ENCODE measurements around the gene KIF21A.

DNA sequence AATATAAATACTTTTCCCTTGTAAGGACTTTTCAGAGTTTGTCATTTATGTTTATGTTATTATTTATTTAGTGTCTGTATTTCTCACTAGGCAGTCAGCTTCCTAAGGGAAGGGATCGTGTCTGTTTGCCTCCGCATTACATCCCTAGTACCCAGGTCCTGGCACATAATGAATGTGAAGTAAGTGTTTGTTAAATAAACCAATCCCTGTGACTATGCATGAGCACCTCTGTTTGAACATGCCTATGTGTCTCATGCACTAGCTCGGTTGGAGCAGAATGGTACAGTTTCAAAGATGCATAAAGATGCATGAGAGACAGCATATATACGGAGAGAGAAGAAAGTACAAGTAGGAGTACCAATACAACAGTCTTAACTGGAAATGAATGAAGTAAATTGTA is 99.3 kb downstream of the KIF21A start:
- no peak for TF ChIP-seq SP1 (IDR thresholded peaks at IDR 0.05; ENCODE audit: low read depth)
- no peak for TF ChIP-seq EZH2 (IDR thresholded peaks at IDR 0.05)
- TF ChIP-seq POLR2A (IDR thresholded peaks at IDR 0.05; ENCODE audit: borderline replicate concordance, extremely low read depth, insufficient read depth, insufficient read length): no peak
- TF ChIP-seq, protein P1, sequence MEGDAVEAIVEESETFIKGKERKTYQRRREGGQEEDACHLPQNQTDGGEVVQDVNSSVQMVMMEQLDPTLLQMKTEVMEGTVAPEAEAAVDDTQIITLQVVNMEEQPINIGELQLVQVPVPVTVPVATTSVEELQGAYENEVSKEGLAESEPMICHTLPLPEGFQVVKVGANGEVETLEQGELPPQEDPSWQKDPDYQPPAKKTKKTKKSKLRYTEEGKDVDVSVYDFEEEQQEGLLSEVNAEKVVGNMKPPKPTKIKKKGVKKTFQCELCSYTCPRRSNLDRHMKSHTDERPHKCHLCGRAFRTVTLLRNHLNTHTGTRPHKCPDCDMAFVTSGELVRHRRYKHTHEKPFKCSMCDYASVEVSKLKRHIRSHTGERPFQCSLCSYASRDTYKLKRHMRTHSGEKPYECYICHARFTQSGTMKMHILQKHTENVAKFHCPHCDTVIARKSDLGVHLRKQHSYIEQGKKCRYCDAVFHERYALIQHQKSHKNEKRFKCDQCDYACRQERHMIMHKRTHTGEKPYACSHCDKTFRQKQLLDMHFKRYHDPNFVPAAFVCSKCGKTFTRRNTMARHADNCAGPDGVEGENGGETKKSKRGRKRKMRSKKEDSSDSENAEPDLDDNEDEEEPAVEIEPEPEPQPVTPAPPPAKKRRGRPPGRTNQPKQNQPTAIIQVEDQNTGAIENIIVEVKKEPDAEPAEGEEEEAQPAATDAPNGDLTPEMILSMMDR (IDR thresholded peaks at IDR 0.05 in 2 of 3, conservative IDR thresholded peaks at IDR 0.05 in 1 of 3; ENCODE audit: borderline replicate concordance in 1 of 3, insufficient read depth in 1 of 3, low read depth in 2 of 3, low read length in 2 of 3): no peak
- TF ChIP-seq EZH2phosphoT487 (IDR thresholded peaks at IDR 0.05; ENCODE audit: borderline replicate concordance): no peak
- TF ChIP-seq CEBPB (IDR thresholded peaks at IDR 0.05; ENCODE audit: low read depth): no peak
- TF ChIP-seq, protein P2, sequence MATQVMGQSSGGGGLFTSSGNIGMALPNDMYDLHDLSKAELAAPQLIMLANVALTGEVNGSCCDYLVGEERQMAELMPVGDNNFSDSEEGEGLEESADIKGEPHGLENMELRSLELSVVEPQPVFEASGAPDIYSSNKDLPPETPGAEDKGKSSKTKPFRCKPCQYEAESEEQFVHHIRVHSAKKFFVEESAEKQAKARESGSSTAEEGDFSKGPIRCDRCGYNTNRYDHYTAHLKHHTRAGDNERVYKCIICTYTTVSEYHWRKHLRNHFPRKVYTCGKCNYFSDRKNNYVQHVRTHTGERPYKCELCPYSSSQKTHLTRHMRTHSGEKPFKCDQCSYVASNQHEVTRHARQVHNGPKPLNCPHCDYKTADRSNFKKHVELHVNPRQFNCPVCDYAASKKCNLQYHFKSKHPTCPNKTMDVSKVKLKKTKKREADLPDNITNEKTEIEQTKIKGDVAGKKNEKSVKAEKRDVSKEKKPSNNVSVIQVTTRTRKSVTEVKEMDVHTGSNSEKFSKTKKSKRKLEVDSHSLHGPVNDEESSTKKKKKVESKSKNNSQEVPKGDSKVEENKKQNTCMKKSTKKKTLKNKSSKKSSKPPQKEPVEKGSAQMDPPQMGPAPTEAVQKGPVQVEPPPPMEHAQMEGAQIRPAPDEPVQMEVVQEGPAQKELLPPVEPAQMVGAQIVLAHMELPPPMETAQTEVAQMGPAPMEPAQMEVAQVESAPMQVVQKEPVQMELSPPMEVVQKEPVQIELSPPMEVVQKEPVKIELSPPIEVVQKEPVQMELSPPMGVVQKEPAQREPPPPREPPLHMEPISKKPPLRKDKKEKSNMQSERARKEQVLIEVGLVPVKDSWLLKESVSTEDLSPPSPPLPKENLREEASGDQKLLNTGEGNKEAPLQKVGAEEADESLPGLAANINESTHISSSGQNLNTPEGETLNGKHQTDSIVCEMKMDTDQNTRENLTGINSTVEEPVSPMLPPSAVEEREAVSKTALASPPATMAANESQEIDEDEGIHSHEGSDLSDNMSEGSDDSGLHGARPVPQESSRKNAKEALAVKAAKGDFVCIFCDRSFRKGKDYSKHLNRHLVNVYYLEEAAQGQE (IDR thresholded peaks at IDR 0.05; ENCODE audit: low read depth): no peak
- TF ChIP-seq, protein P3, sequence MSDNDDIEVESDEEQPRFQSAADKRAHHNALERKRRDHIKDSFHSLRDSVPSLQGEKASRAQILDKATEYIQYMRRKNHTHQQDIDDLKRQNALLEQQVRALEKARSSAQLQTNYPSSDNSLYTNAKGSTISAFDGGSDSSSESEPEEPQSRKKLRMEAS (IDR thresholded peaks at IDR 0.05): no peak
- TF ChIP-seq POLR2AphosphoS5 (IDR thresholded peaks at IDR 0.05; ENCODE audit: low read depth, low read length): no peak
- TF ChIP-seq RAD21 (IDR thresholded peaks at IDR 0.05; ENCODE audit: low read depth): no peak
- TF ChIP-seq ZNF274 (IDR thresholded peaks at IDR 0.05; ENCODE audit: low read depth, low read length): no peak
- no peak for TF ChIP-seq JUND (IDR thresholded peaks at IDR 0.05)
- TF ChIP-seq, protein P4, sequence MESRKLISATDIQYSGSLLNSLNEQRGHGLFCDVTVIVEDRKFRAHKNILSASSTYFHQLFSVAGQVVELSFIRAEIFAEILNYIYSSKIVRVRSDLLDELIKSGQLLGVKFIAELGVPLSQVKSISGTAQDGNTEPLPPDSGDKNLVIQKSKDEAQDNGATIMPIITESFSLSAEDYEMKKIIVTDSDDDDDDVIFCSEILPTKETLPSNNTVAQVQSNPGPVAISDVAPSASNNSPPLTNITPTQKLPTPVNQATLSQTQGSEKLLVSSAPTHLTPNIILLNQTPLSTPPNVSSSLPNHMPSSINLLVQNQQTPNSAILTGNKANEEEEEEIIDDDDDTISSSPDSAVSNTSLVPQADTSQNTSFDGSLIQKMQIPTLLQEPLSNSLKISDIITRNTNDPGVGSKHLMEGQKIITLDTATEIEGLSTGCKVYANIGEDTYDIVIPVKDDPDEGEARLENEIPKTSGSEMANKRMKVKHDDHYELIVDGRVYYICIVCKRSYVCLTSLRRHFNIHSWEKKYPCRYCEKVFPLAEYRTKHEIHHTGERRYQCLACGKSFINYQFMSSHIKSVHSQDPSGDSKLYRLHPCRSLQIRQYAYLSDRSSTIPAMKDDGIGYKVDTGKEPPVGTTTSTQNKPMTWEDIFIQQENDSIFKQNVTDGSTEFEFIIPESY (IDR thresholded peaks at IDR 0.05; ENCODE audit: extremely low read depth, insufficient replicate concordance, low read length): no peak

Measured in HCT116 (cell line).